HG03378 (cell line): Measurements from ENCODE around the gene LY6G6F.

Experiments used
- ATAC-seq: cut with Tn5 transposase; IDR thresholded peaks from one replicate; pipeline ENCODE4 v1.9.1; 2021; ENCODE audit warnings: mild to moderate bottlenecking, moderate library complexity; ENCODE audit not compliant: unreplicated experiment

The LY6G6F gene

DNA sequence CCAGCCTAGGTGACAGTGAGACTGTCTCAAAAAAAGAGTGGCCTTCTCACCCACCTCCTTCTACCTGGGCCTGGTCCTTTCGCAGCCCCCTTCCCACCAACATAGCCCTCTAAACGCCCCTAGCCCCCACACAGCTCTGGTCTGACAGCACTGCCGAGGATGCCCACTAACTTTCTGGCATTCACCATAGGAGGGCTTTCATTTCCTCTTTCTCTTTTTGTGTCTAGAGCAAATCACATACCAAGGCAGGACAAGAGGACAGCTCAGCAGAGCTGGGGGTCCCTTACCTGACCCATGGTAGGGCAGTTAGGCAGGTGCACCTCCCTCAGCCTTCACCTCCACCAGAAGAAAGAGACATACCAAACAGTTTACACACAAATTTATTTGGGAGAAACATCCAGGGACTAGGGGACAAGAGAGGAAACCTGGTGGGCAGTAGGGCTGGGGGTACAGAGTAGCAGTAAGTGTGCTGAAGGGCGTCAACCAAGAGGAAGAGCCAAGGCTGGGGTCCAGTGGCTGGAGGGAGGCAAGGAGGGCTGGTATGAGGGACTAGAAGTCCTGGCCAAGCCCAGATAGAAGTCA lies 30.3 kb upstream of the LY6G6F start:
- ATAC-seq: no peak

- ATAC-seq: no peak
Observed at GRCh38 chr6:31676904-31677303, 29.8 kb upstream of the LY6G6F start.

DNA sequence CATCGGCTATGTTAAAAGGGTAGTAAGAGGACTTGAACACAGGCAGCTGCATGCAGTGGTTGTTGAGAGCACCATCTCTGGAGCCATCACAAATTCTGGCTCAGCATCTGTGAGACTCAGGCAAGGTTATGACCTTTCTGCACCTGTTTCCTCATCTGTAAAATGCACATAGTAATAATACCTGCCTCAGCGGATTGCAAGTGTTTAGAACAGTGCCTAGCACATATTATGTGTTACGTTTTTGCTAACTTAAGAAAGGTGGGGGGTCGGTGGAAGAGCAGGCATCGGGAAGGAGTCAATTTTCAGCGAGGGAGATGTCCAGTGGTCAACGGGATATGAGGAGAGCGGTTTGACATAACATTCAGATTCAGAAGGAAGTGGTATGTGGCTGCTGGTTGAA lies 28.7 kb upstream of the LY6G6F start:
- ATAC-seq: no peak

DNA sequence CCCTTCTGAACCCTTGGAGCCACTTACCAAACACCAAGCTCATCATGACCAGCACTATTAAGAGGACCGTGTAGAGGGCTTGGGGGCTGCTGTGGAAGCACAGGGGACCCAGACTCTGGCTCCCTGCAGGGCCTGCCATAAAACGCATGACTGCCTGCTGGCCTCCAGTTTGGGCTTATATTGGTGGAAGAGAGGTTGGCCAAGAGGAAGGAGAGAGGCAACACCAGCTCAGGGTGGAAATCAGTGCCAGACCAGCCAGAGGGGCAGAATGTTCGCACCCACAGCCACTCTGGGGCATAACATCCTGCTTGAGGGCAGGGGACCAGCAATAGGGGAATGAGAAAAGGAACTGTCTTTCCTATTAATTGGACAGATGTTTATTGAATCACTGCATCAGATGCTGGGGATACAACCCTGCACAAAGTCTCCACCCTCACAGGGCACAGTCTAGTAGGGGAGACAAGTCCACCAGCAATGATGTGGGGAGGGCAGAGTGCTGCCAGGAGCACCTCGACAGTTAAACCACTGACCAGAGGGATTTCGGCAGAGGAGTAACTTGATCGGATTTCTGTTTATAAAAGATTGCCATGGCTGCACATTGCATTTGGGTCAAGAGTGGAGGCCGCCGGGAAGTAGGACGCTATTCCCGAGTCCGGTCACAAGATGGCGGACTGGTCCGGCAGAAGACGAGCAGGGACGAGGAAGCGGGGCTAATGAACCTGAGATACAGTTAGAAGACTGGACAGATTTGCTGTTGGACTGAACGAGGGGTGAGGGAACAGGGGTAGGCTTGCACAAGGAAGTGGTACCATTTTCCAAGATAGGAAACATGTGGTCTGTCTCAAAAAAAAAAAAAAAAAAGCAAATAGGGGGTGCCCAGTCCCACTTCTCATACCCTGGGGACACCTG lies 26.2 kb upstream of the LY6G6F start, which contains the start of gene LY6G5C:
Gene LY6G5C (minus strand): TSS at position 842 of the 909 bp plus-strand sequence. CDS start 694 bp downstream, at position 148.
- no peak for ATAC-seq

DNA sequence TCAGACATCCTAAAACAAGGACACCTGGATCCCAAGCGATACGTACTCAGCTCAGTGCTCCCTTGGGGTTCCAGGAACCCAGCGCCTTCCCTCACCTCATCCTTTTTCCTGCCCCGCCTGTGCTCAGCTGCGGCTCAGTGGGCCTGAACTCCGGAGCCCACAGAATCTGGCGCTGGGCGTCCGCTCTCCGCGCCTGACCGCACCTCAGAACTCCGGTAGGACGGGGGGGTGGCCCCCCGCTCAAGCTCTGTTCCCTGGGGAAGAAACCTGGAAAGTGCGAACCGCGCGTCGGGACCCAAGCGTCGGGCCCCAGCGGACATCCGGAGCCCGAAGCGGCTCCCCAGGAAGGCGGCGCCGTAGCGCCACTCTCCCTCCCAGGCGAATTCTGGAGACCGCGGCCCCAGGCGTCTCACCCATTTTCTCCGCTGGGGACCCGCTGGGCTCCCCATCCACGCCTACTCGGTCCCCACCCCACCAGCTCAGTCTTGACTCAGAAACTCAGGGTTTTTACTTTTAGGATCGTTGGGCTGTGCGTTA lies 25.5 kb upstream of the LY6G6F start:
- ATAC-seq: no peak

DNA sequence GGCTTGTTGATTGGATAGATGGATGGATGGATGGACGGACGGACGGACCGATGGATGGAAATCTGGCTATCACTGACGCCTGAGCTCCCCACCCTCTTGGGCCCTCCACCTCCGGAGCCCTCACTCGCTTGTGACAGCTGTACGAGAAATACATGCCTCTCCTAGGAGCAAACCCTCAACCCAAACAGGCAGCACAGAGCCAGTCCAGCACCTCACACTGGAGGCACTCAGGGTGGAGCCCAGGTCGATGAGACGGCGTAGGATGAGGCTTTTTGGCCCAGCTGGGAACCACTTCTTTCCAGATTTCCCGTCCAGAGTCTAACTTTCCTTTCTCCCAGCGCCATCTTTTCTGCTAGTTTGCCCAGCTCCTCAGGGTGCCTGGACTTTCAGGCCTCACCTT lies 23.1 kb upstream of the LY6G6F start:
- no peak for ATAC-seq

- ATAC-seq: no peak
Observed at GRCh38 chr6:31686483-31686882, 20.2 kb upstream of the LY6G6F start.

GRCh38 chr6:31687321-31687720 lies 19.3 kb upstream of the LY6G6F start:
- no peak for ATAC-seq

GRCh38 chr6:31687860-31688693 lies 18.6 kb upstream of the LY6G6F start:
- no peak for ATAC-seq

GRCh38 chr6:31689249-31690110 lies 17.2 kb upstream of the LY6G6F start:
- no peak for ATAC-seq

DNA sequence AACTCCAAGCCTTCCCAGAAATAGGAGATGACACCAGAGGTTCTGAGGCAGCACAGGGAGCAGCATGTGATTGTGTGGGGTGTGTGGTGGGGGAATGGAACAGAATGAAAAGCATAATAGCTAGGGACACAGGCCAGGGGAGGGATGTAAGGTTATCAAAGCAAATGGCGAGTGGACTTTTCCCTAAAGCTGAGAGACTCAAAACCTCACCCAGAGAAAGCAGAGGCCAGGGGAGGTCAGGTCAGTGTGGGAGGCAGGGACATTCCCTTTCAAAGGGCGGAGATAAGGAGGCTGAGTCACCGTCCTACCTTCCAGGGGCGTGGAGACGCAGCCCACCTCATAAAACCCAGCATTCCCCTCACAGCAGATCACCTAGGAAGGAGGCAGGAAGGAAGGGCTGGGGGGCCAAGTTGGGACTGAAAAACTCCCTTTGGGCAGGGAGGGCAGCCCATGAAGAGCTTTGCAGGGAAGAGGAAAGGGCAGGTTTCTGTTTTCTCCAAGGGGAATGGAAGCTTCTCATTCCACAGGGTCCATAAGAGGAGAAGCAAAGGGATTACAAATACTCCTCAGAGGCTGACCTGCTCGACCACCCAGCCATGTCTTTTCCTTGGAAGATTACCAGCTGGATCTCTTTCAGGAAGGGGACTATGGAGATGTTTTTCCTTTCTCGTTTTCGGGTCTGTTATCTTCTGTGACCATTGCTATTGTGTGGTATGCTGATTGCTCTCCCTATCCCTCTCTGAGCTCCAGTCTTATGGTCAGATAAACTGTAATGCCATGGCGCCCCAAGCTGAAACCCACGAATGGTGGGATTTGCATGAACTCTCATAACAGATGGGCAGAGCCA lies 16.2 kb upstream of the LY6G6F start:
- no peak for ATAC-seq

- ATAC-seq: no peak
Observed at GRCh38 chr6:31691078-31691463, 15.6 kb upstream of the LY6G6F start.

- ATAC-seq: no peak
Observed at GRCh38 chr6:31691564-31692108, 15.0 kb upstream of the LY6G6F start.

- ATAC-seq: no peak
Observed at GRCh38 chr6:31692353-31692752, 14.3 kb upstream of the LY6G6F start.

GRCh38 chr6:31692886-31693285 lies 13.8 kb upstream of the LY6G6F start:
- ATAC-seq: no peak

- no peak for ATAC-seq
Observed at GRCh38 chr6:31693535-31693934, 13.1 kb upstream of the LY6G6F start.

DNA sequence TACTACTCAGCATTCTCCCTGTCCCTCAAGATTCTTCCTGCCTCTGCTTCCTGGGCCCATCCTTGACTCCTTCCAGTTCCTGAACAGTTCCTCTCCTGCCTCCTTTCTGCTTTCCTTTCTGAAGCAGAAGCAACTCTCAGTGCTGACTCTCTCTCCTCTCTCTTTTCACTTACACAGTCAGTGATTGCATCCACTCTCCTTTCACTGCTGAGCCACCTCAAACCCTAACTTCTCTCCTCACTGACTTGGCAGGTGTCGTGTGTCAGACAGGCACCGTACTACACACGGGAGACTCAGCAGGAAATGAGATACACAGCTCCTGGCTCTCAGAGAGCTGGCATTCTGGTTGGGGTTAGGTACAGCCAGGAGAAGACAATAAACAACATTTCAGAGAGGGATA lies 9.1 kb upstream of the LY6G6F start:
- ATAC-seq: no peak

DNA sequence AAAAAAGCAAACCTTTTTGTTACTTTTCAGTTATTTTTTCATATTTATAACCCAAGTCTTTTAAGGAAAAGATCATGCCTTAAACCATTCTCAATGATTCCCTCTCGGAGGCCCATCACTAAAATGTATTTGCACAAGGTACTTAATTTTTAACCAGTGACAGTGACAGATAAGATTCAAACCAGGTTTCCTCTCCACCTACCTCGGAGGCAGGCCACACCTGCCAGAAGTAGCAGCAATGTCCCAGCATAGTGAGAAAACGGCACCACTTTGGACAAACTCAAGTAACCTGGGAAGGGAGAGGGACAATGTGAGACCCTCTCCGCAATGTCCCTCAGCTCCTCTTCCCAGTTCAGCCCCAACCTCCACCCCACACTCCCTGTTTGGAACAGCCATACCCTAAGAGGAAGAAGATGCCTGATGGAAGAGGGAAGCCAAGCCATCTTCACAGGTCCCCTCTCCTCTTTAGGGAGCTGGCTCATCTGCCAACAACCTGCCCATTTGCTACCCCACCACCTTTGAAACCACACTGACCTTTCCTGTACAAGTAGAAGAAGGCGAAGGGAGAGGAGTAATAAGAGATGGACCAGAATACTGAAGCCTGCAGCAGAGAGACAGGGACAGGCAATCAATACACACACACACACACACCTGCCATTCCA lies 5.8 kb upstream of the LY6G6F start:
- ATAC-seq: no peak
